GM21423 (cell line): Measurements from ENCODE around the gene ANO6.
A peak's percentile ranks its signal among the peaks of the same experiment; 100 is the strongest.

Experiments
- ATAC-seq: cut with Tn5 transposase; IDR thresholded peaks from one replicate; pipeline ENCODE4 v1.9.1; 2021; ENCODE audit warnings: mild to moderate bottlenecking, moderate library complexity; ENCODE audit not compliant: unreplicated experiment

ANO6 gene

GRCh38 chr12:45209784-45210183 is 6.1 kb upstream of the ANO6 start:
- ATAC-seq = no peak

DNA sequence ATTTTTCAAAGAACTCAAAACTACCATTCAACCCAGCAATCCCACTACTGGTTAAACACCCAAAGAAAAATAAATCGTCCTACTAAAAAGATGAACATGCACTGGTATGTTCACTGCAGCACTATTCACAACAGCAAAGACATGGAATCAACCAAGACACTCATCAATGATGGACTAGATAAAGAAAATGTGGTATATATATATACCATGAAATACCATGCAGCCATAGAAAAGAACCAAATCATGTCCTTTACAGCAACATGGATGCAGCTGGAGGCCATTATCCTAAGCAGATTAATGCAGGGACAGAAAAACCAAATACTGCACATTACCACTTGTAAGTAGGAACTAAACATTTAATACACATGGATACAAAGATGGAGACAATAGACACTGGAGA is 3.8 kb upstream of the ANO6 start:
- ATAC-seq = no peak

GRCh38 chr12:45213107-45213506 is 2.8 kb upstream of the ANO6 start:
- no peak for ATAC-seq

GRCh38 chr12:45214071-45214470 is 1.8 kb upstream of the ANO6 start:
- ATAC-seq = no peak

- no peak for ATAC-seq
Observed at GRCh38 chr12:45214749-45215418, 1.0 kb upstream of the ANO6 start.

- ATAC-seq = peak; percentile 37
Observed at GRCh38 chr12:45216230-45216982, 511 bp downstream of the ANO6 start.

- no peak for ATAC-seq
Observed at GRCh38 chr12:45216983-45217485, 1.1 kb downstream of the ANO6 start.

- ATAC-seq = no peak
Observed at GRCh38 chr12:45217846-45218245, 2.0 kb downstream of the ANO6 start.

DNA sequence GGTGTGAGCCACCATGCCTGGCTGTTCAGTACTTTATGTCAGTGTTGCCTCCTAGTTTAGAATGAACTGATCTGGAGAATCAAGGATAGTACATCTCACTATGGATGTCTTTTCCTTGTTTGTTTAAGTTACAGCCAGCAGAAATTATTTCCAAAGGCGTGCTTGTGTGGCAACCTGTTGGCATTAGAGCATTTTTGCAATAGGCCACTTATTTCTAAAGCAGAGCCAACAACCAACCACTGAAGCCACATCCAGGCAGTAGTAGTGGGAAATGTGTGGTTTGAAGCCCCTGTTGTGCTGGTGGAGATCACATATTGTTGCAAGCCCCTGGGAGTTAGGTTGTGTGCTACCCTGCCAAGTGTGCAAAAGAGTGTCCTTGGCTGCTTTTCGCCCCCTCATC is 3.7 kb downstream of the ANO6 start:
- no peak for ATAC-seq

DNA sequence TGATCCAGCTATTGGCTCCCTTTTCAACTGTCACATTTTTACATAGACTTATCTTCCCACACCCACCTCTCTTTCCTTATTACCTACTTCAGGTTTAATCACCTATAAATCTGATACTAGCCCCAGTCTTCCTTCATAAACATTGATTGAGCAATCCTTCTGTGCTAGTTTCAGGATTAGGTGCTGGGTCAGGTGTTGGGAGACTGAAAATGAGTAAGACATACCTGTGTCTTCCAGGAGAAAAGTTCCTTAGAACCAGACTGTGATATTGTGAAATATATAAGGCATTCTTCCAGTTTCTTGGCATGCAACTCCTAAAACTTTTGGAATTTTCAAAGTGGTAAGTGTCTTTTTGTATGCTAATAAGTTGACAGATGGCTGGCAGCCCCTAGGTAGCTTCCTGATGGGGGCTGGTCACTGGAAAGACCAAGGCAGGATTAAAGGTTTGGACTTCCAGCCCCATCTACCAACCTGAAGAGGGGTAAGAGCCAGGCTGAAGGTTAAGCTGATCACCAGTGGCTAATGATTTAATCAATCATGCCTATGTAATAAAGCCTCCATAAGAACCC is 4.6 kb downstream of the ANO6 start:
- ATAC-seq = no peak

DNA sequence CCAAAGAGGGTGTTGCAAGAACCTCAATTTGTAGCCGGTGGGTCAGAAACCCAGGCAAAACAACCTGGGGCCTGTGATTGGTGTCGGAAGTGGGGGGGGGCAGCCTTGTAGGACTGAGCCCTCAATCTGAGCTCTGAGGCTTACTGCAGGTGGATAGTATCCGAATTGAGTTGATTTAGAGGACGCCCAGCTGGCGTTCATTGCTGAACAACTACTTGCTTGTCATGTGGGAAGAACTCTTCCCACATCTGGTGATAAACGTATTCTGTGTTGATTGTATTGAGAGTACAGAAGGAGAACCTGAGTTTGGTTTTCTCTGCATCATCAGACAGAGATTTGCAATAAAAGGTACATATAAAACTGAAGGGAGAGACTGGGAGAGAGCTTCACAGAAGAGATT is 5.1 kb downstream of the ANO6 start:
- no peak for ATAC-seq

DNA sequence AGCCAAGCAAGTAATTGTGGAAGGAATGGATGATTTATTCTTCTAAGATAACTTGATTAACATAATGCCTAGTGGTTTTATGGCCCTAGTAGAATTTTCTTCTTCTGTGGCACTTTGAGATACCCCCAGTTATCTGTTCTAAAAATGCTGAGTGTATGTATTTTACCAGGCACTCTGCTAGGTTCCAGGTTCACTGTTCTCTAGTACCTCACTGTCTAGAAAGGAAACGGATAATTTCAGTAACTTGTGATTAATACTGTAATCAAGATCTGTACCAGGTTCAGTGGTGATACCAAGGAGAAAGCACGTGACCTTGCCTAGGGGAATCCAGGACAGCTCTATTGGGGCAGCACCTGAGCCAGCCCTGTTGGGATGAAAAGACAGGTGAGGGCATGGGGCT is 8.0 kb downstream of the ANO6 start:
- ATAC-seq = no peak

DNA sequence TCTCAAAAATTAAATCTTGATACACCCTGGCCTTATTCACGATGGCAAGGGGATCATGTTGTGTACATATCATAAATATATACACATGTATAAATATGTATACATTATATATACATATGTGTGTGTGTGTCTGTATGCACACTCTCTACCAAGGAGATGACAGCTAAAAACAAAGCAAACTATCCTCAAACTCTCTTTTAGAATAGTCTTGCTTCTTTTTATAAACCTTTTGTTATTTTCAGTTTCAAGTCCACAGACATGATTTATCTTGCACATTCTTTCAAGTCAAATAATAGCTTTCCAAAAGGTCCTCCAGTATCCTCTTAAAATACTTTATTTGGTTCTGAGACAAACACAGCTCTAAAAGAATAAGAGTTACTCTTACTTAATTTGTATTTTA is 8.4 kb downstream of the ANO6 start:
- no peak for ATAC-seq

GRCh38 chr12:45226021-45226420 is 10.1 kb downstream of the ANO6 start:
- no peak for ATAC-seq

- ATAC-seq = no peak
Observed at GRCh38 chr12:45227316-45228067, 11.6 kb downstream of the ANO6 start.

DNA sequence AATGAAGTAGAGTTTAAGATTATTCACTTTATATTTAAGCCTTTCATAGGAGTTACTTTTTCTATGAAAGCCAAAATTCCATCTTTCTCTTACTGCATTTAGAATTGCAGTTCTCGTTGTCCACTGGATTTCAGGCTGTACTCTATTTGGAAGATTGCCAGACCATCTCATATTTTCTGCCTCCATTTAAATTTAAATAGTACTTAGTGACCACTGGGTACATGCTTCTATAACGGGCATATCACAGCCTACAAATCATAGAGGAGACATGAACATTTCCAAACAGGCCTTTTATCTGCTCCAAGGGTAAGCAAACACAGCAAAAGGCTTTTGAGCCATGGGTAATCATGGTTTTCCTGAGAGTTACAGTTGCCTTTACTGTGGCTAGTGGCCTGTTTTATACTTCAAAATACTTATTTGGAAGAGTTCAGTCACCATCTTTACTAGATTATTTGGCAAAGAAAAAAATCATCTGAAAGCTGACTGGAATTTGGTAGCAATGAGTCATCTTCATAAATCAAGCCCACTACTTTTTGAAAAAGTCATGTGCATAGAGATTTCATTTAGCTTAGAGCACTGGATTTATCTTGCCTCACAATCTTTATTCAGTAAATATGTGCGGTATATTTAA is 15.7 kb downstream of the ANO6 start:
- no peak for ATAC-seq

GRCh38 chr12:45232146-45232755 is 16.4 kb downstream of the ANO6 start:
- ATAC-seq = no peak

DNA sequence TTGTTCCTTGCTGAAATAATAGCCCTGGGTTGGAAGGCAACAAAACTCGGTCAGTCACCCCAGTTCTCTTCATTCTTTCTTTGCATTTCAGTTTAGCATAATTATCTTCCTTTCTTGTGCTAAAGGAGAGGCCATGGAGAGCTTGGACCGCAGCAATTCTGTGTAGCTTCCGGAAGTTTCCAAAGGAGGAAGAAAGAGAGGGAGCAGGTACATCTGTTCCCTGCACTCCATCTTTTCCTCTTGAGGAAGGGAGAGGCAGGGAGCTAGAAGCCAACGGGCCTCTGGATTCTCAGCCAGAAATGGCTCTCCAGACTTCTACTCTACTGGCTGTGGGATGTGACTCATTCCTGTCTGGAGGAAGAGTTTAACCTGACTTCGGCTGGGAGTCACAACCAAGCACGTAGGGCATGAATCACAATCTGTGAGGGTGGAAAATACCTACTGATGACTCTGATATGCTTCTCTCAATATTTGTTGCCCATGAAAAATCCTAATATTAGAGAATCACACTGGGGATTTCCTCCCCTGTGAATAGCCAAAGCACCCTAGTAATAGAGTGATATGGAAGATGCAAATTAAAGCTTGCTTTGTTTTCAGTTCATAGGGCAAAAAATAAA is 17.0 kb downstream of the ANO6 start:
- ATAC-seq = peak; percentile 45

DNA sequence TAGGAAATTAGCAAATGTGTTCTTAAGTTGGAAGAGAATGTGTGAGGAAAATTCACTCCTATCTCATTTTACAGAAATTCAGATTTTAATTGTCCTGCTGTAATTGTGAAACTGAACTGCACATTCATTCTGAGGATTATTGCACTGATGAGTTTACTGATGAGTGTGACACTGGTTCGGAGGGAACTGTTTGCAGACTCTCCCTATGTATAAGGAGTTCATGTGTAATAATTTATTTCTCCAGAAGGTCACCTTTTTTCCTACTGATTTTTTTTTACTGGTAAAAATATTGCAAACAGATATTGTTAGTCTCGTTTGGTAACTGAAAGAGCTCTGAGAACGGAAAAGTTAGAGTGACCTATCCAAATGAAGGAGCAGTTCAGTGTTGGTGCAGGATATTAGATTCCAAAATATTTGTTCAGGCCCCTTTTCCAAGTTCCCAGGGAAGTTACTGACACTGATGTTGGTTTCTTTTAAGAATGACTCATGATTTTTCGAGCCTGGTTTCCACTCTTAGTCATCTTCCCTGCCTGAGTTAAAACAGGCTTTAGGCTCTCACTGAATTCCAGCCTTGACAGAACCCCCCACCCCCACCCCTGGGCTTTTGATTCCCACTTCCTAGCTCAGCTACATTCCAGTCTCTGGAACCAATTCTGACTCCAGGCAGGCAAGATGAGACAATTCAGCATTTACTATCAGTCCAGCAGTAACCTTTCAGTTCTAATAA is 18.4 kb downstream of the ANO6 start:
- ATAC-seq = no peak
